Breast epithelium (tissue), 4 donors: ENCODE measurements around the gene CYYR1. TPM values are rescaled to one million over a fixed set of nuclear protein-coding genes. Genes with fewer than 3 reads are reported as not detected.

Experiments
- DNase-seq, 2 donors: peaks; one replicate each; pipeline ENCODE4 v3.0.0-alpha.2; 2019; ENCODE audit warnings: low spot score in 2 of 2
- H3K27ac ChIP-seq, 2 donors: fragments of 200-600 bp; sonication (generic) in 1 of 2; one replicate each; pipeline ENCODE4 v1.5.1; 2016 to 2019; ENCODE audit warnings: mild to moderate bottlenecking in 1 of 2
- H3K27me3 ChIP-seq, 2 donors: fragments of 200-600 bp; sonication (generic) in 1 of 2; one replicate each; pipeline versions ENCODE4 v1.5.1 to v1.6.0; 2017 to 2019; ENCODE audit warnings: control low read depth in 1 of 2, mild to moderate bottlenecking in 1 of 2
- H3K36me3 ChIP-seq: fragments of 200-600 bp; one replicate; pipeline ENCODE4 v1.5.1; 2019
- H3K4me1 ChIP-seq, 2 donors: fragments of 200-600 bp; sonication (generic); one replicate each; pipeline ENCODE4 v1.5.1; 2016 to 2019; ENCODE audit warnings: control low read depth in 1 of 2
- H3K4me3 ChIP-seq, 3 donors: fragments of 200-600 bp; sonication (generic); 1 replicate in 2 of 3; 2 replicates in 1 of 3; pipeline ENCODE4 v1.5.1; 2016 to 2019; ENCODE audit warnings: mild to moderate bottlenecking in 3 of 3, moderate library complexity in 2 of 3
- H3K9me3 ChIP-seq, 2 donors: fragments of 200-600 bp; sonication (generic) in 1 of 2; one replicate each; pipeline ENCODE4 v1.5.1; 2016 to 2019; ENCODE audit warnings: control low read depth in 1 of 2
- CTCF ChIP-seq, 3 donors: fragments of 450-650 bp; IDR thresholded peaks; one replicate each; pipeline ENCODE4 v1.5.1; 2016 to 2017; ENCODE audit warnings: antibody characterized with exemption in 3 of 3, mild to moderate bottlenecking in 3 of 3, moderate library complexity in 3 of 3
- POLR2A ChIP-seq: fragments of 450-650 bp; IDR thresholded peaks from one replicate; pipeline ENCODE4 v1.6.1; 2016; ENCODE audit warnings: antibody characterized with exemption, mild to moderate bottlenecking, moderate library complexity
- POLR2AphosphoS5 ChIP-seq, 3 donors: sonication (generic); formaldehyde crosslinking; IDR thresholded peaks; one replicate each; pipeline ENCODE4 v1.6.1; 2017; ENCODE audit warnings: antibody characterized with exemption in 3 of 3
- intact Hi-C: fragments of 100-400 bp; cut with DNase I; formaldehyde crosslinking; loops from one replicate; pipeline ENCODE4 v1.15.1; 2023; ENCODE audit warnings: low total_unique reads
- total RNA-seq, 3 donors: library from RNA; depleted of rRNA; stranded (reverse); fragments of >200 nt; gene quantifications; one replicate each; pipeline ENCODE4 v1.1.0, GENCODE V29; 2016

Gene CYYR1
- total RNA-seq, 3 donors from 2014 or later: 10.6 to 15.1 (median 14.3) TPM

GRCh38 chr21:26443867-26444266 lies 129.2 kb downstream of the CYYR1 start:
- no peak for DNase-seq
- H3K36me3 ChIP-seq: no peaks in the 10 kb centered on the region
- H3K27me3 ChIP-seq: no peaks in the 10 kb centered on the region
- no peak overlapping the region for H3K27ac ChIP-seq
- H3K4me1 ChIP-seq: no peaks in the 10 kb centered on the region
- intact Hi-C loops: no loop called here
- H3K9me3 ChIP-seq: no peaks in the 10 kb centered on the region
- TF ChIP-seq POLR2AphosphoS5 (IDR thresholded peaks at IDR 0.05) (no peak), POLR2A (no peak), CTCF (IDR thresholded peaks at IDR 0.05) (no peak)
- H3K4me3 ChIP-seq: no peak overlapping the region

GRCh38 chr21:26443291-26443690 lies 129.8 kb downstream of the CYYR1 start:
- no peaks in the 10 kb centered on the region for H3K4me1 ChIP-seq
- H3K36me3 ChIP-seq: no peaks in the 10 kb centered on the region
- intact Hi-C loops: no loop called here
- H3K9me3 ChIP-seq: no peaks in the 10 kb centered on the region
- DNase-seq: no peak
- TF ChIP-seq CTCF (IDR thresholded peaks at IDR 0.05) (no peak), POLR2AphosphoS5 (IDR thresholded peaks at IDR 0.05) (no peak), POLR2A (no peak)
- H3K4me3 ChIP-seq: no peak overlapping the region
- no peaks in the 10 kb centered on the region for H3K27me3 ChIP-seq
- no peak overlapping the region for H3K27ac ChIP-seq

GRCh38 chr21:26441149-26441548 lies 131.9 kb downstream of the CYYR1 start:
- TF ChIP-seq POLR2A (no peak), POLR2AphosphoS5 (IDR thresholded peaks at IDR 0.05) (no peak), CTCF (IDR thresholded peaks at IDR 0.05) (no peak)
- no peak for DNase-seq
- H3K4me3 ChIP-seq: no peak overlapping the region
- no peaks in the 10 kb centered on the region for H3K27me3 ChIP-seq
- H3K27ac ChIP-seq: no peak overlapping the region
- no peaks in the 10 kb centered on the region for H3K36me3 ChIP-seq
- intact Hi-C loops: no loop called here
- H3K4me1 ChIP-seq: no peaks in the 10 kb centered on the region
- no peaks in the 10 kb centered on the region for H3K9me3 ChIP-seq

GRCh38 chr21:26438976-26439375 lies 134.1 kb downstream of the CYYR1 start:
- no peak overlapping the region for H3K4me3 ChIP-seq
- H3K36me3 ChIP-seq: no peaks in the 10 kb centered on the region
- H3K27ac ChIP-seq: no peak overlapping the region
- H3K4me1 ChIP-seq: no peaks in the 10 kb centered on the region
- no peaks in the 10 kb centered on the region for H3K9me3 ChIP-seq
- intact Hi-C loops: no loop called here
- H3K27me3 ChIP-seq: no peaks in the 10 kb centered on the region
- TF ChIP-seq CTCF (IDR thresholded peaks at IDR 0.05) (no peak), POLR2AphosphoS5 (IDR thresholded peaks at IDR 0.05) (no peak), POLR2A (no peak)
- DNase-seq: no peak

- TF ChIP-seq POLR2A: no peak
- TF ChIP-seq CTCF (IDR thresholded peaks at IDR 0.05): no peak
- TF ChIP-seq POLR2AphosphoS5 (IDR thresholded peaks at IDR 0.05): no peak
- intact Hi-C loops: no loop called here
- Histone ChIP-seq H3K4me1 (no peaks in the 10 kb centered on the region), H3K27ac (no peak overlapping the region), H3K4me3 (no peak overlapping the region), H3K27me3 (no peaks in the 10 kb centered on the region), H3K36me3 (no peaks in the 10 kb centered on the region), H3K9me3 (no peaks in the 10 kb centered on the region)
- no peak for DNase-seq
Measured at GRCh38 chr21:26437326-26438009, 135.6 kb downstream of the CYYR1 start.
